Psoas muscle (tissue), 8 donors: ENCODE data around the gene NOBOX. TPM values are rescaled to one million over a fixed set of nuclear protein-coding genes. Genes with fewer than 3 reads are reported as not detected.
"Not testable (repeated sequence)": the region's sequence is repeated elsewhere in the genome, so short reads cannot be mapped to it uniquely, and the experiment has no call there.

Experiments
- ATAC-seq, 4 donors: fragments of 200-7000 bp; cut with Tn5 transposase; one replicate each; pipeline ENCODE4 v1.9.1; 2020; ENCODE audit warnings: moderate library complexity in 3 of 4, mild to moderate bottlenecking in 2 of 4
- DNase-seq, 2 donors: peaks; one replicate each; pipeline ENCODE4 v3.0.0-alpha.2; 2020
- H3K27ac ChIP-seq: fragments of 200-600 bp; one replicate; pipeline ENCODE4 v1.8.0; 2022
- H3K27me3 ChIP-seq, 3 donors: fragments of 200-600 bp in 1 of 3; one replicate each; pipeline versions ENCODE4 v1.6.1 to v1.8.0; 2013 to 2022; ENCODE audit warnings: low read length in 2 of 3, mild to moderate bottlenecking in 2 of 3, moderate library complexity in 1 of 3; ENCODE audit not compliant: insufficient read depth in 3 of 3
- H3K36me3 ChIP-seq, 2 donors: fragments of 200-600 bp in 1 of 2; one replicate each; pipeline versions ENCODE4 v1.6.1 to v1.8.0; 2013 to 2022; ENCODE audit warnings: low read depth in 1 of 2, mild to moderate bottlenecking in 1 of 2, moderate library complexity in 1 of 2; ENCODE audit not compliant: insufficient read depth in 1 of 2
- H3K4me1 ChIP-seq: fragments of 200-600 bp; one replicate; pipeline ENCODE4 v1.8.0; 2022
- H3K4me3 ChIP-seq: fragments of 200-600 bp; one replicate; pipeline ENCODE4 v1.8.0; 2022; ENCODE audit warnings: mild to moderate bottlenecking
- H3K9me3 ChIP-seq: fragments of 200-600 bp; one replicate; pipeline ENCODE4 v1.8.0; 2022
- WGBS, 3 donors: extraction: QIAGEN DNeasy Blood & Tissue Kit; methylation state at CpG; one replicate each; pipeline versions ENCODE4 v1.1.6 to v1.1.7; 2013; 5-methylcytosine and 5-hydroxymethylcytosine counted together
- intact Hi-C, 2 donors: fragments of 100-400 bp; cut with DNase I; formaldehyde crosslinking; loops; one replicate each; pipeline versions ENCODE4 v1.11.0 to v1.14.2; 2022
- polyA plus RNA-seq, 3 donors: library from polyadenylated mRNA; stranded (reverse); fragments of 200-250 nt; gene quantifications; one replicate each; pipeline ENCODE4 v1.2.3, GENCODE V29; 2013
- total RNA-seq, 4 donors: library from RNA; stranded (reverse); fragmentation: NEBNext Ultra II Directional in 2 of 4; extraction: Animal tissue kit (Norgen Biotek cat#: 25700) in 2 of 4; gene quantifications; one replicate each; pipeline versions ENCODE4 v1.2.1 to v1.2.4, GENCODE V29; 2021 to 2023
- TF ChIP-seq, protein P1 (sequence below): fragments of 200-600 bp; IDR thresholded peaks from one replicate; pipeline ENCODE4 v1.8.0; 2022; ENCODE audit warnings: antibody characterized with exemption
- donor health status: healthy with polysubstance abuse.
- donor health status: DM: no; HTN: no; CAD: no; lungs with moderate emphysema.
- donor health status: Bipolar disorder and iron deficiency.
- donor health status: healthy.
- donor health status: DM: yes; HTN: yes; CAD: no.
- donor health status: DM: no; HTN: no; CAD: no.
- donor health status: DM: no; HTN: no; CAD: no.
- donor health status: DM: yes; HTN: yes; CAD: no.

Gene NOBOX
- total and polyA plus RNA-seq, 7 donors = not detected

DNA sequence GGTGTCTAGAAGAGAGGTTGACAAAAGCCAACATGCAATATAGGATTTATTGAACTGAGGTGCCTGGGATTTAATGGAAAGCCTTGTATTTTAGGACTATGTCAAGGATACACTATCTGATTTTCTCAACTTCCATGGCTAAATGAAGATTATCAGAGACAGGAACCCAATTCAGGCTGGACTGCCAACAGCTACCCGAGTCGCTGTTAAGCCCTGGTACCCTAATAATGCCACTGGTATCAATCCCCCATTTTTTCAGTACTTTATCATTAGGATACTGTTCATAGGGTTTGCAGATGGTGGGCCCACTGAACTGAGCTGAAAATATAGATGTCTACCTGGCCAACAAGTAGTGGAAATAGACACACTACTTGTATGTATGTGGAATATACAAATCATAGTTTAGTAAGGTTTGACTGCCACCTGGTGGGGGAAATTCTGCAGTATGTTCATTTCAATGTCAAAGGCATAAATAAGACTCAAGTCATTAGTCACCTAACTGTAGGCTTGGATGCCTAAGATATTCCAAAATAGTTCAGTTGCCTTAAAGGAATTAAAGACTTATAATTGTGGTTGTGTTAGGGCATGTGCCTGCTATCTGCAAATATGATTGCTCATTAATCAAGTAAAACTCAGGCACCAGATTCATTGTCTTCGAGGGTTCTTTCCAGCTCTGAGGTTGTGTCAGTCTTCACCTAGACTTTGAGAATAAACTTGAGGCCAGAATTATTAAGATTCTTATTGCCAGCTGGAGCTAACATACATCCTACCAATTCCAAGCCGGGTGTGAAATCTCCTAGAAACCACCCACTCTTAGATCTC, 34.1 kb upstream of the NOBOX start:
- TF ChIP-seq, protein P1, sequence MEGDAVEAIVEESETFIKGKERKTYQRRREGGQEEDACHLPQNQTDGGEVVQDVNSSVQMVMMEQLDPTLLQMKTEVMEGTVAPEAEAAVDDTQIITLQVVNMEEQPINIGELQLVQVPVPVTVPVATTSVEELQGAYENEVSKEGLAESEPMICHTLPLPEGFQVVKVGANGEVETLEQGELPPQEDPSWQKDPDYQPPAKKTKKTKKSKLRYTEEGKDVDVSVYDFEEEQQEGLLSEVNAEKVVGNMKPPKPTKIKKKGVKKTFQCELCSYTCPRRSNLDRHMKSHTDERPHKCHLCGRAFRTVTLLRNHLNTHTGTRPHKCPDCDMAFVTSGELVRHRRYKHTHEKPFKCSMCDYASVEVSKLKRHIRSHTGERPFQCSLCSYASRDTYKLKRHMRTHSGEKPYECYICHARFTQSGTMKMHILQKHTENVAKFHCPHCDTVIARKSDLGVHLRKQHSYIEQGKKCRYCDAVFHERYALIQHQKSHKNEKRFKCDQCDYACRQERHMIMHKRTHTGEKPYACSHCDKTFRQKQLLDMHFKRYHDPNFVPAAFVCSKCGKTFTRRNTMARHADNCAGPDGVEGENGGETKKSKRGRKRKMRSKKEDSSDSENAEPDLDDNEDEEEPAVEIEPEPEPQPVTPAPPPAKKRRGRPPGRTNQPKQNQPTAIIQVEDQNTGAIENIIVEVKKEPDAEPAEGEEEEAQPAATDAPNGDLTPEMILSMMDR = peak; percentile 22
- H3K4me3 ChIP-seq = no peak overlapping the region
- no peaks in the 10 kb centered on the region for H3K9me3 ChIP-seq
- H3K27ac ChIP-seq = no peak overlapping the region
- no peaks in the 10 kb centered on the region for H3K4me1 ChIP-seq
- H3K36me3 ChIP-seq = no peaks in the 10 kb centered on the region
- ATAC-seq = no peak
- no peaks in the 10 kb centered on the region for H3K27me3 ChIP-seq
- intact Hi-C loops = no loop called here
- 79 to 82% (median 82%) methylated on average over 4 of the region's 4 CpGs for WGBS, 3 donors
- no peak for DNase-seq

DNA sequence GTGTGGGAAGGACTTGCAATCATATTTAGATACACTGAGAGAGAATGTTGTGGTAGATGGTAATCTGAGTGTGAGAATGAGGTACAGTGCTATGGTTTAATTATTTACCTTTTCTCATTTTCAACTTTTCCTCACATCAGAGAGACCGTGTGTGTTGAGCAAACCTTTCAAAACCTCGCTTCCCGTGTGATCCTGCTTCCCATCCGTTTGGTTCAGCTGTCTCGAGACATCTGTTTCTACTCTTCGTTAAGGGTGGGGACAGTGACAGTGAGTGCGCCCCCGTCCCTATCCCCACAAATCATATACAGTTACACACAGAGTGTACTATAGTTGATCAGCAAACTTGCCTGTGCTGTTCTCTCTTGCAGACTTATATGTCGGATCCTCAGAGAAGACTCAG, 33.0 kb upstream of the NOBOX start:
- Histone ChIP-seq H3K4me3 (no peak overlapping the region), H3K9me3 (no peaks in the 10 kb centered on the region), H3K27me3 (no peaks in the 10 kb centered on the region), H3K4me1 (no peaks in the 10 kb centered on the region), H3K27ac (no peak overlapping the region), H3K36me3 (no peaks in the 10 kb centered on the region)
- TF ChIP-seq, protein P1 = no peak
- ATAC-seq (no peak), DNase-seq (no peak)
- 73 to 75% (median 74%) methylated on average over 9 of the region's 9 CpGs for WGBS, 3 donors
- intact Hi-C loops = no loop called here

DNA sequence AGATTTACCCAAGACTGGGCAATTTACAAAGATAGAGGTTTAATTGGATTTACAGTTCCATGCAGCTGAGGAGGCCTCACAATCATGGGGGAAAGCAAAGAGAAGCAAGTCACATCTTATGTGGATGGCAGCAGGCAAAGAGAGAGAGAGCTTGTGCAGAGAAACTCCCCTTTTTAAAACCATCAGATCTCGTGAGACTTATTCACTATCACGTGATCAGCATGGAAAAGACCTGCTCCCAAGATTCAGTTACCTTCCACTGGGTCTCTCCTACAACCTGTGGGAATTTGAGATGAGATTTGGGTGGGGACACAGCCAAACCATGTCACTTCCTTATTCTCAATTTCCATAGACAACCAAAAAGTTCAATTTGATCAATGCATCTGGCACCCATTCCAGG, 24.9 kb upstream of the NOBOX start:
- intact Hi-C loops = no loop called here
- no peaks in the 10 kb centered on the region for H3K4me1 ChIP-seq
- TF ChIP-seq, protein P1 = no peak
- H3K9me3 ChIP-seq = no peaks in the 10 kb centered on the region
- DNase-seq (no peak), ATAC-seq (no peak)
- H3K27me3 ChIP-seq = no peaks in the 10 kb centered on the region
- 65 to 69% (median 66%) methylated on average over 2 of the region's 2 CpGs for WGBS, 3 donors
- H3K27ac ChIP-seq = no peak overlapping the region
- H3K36me3 ChIP-seq = no peaks in the 10 kb centered on the region
- no peak overlapping the region for H3K4me3 ChIP-seq

DNA sequence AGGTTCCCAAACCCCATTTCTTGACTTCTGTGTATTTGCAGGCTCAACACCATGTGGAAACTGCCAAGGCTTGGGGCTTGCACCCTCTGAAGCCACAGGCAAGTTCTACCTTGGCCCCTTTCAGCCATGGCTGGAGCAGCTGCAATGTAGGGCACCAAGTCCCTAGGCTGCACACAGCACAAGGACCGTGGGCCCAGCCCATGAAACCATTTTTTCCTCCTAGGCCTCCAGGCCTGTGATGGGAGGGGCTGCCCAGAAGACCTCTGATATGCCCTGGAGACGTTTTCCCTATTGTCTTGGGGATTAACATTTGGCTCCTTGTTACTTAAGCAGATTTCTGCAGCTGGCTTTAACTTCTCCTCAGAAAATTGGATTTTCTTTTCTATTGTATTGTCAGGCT, 24.0 kb upstream of the NOBOX start:
- H3K27me3 ChIP-seq, H3K4me3 ChIP-seq, intact Hi-C loops, H3K9me3 ChIP-seq, ATAC-seq, H3K36me3 ChIP-seq, H3K27ac ChIP-seq, H3K4me1 ChIP-seq, DNase-seq: not testable (repeated sequence)
- WGBS, 3 donors = 30 to 35% (median 35%) methylated on average over 2 of the region's 2 CpGs

DNA sequence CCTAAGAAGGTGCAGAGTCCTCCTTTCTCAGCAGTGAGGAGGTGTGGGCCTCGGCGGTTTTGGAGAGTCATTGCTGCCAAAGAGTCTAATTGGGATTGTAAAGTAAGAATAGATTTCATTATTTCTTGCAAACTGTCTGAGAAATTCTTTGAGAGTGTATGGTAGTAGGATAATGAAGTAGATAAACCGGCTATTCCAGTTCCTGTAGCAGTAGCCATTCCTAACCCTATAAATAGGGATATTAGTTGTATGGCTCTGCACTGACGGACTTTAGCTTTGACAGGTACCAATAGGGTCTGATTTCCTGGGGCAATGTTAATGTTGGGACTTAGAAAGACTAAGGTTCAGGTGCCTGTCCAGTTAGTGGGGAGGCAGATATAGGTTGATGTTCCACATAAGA, 15.4 kb upstream of the NOBOX start:
- H3K27me3 ChIP-seq, intact Hi-C loops, H3K27ac ChIP-seq, H3K4me1 ChIP-seq, H3K36me3 ChIP-seq, H3K9me3 ChIP-seq, DNase-seq, ATAC-seq, H3K4me3 ChIP-seq: not testable (repeated sequence)
- WGBS, 3 donors = 86 to 91% (median 87%) methylated on average over 4 of the region's 4 CpGs

DNA sequence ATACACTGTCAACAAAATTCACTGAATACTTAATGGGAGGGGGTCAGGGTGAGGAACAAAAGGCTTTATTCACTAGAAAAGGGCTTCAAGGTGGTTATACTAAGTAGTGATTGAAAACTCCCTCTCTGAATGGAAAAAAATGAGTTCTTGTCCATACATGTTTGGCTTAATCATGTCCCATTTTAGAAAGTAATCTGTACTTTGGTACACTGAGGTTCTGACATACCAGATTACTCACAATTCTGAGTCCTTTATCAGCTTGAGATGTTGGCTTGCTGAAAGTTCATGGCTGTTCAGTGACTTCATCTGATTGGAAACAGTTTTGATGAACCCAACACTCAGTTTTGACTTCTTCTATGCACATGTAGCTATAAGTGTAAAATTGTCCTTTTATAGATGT, 12.8 kb upstream of the NOBOX start:
- intact Hi-C loops = no loop called here
- DNase-seq = no peak
- no peaks in the 10 kb centered on the region for H3K27me3 ChIP-seq
- H3K4me1 ChIP-seq = no peaks in the 10 kb centered on the region
- TF ChIP-seq, protein P1 = no peak
- H3K27ac ChIP-seq = no peak overlapping the region
- no peaks in the 10 kb centered on the region for H3K9me3 ChIP-seq
- ATAC-seq = no peak
- no peak overlapping the region for H3K4me3 ChIP-seq
- H3K36me3 ChIP-seq = no peaks in the 10 kb centered on the region
